Activated CD8-positive, alpha-beta memory T cell treated with anti-CD3 and anti-CD28 coated beads for 4 hours (primary cell): ENCODE measurements around the gene LPAR2.
"Not testable (repeated sequence)": the region's sequence is repeated elsewhere in the genome, so short reads cannot be mapped to it uniquely, and the experiment has no call there.

Experiments used
- DNase-seq, 2 donors: peaks; one replicate each; pipeline ENCODE4 v3.0.0-alpha.2; 2020; ENCODE audit warnings: low read depth in 2 of 2

Gene LPAR2

GRCh38 chr19:19627621-19628500 lies at the start of gene LPAR2:
Gene LPAR2, minus strand, starts transcription at chr19:19628220. Its CDS starts 945 bp downstream, at chr19:19627275.
- peak; percentile 45 to 60 for DNase-seq

GRCh38 chr19:19677579-19677978 lies 49.6 kb upstream of the LPAR2 start:
- no peak for DNase-seq

GRCh38 chr19:19674315-19674714 lies 46.3 kb upstream of the LPAR2 start:
- DNase-seq, result no peak

GRCh38 chr19:19672816-19673215 lies 44.8 kb upstream of the LPAR2 start:
- no peak for DNase-seq

- no peak for DNase-seq
Observed at GRCh38 chr19:19670070-19670551, 42.1 kb upstream of the LPAR2 start.

GRCh38 chr19:19668230-19669012 lies 40.4 kb upstream of the LPAR2 start, which contains the start of gene ZNF101:
Gene ZNF101, plus strand, starts transcription at chr19:19668839. Its CDS starts 125 bp downstream, at chr19:19668964.
- DNase-seq, result peak; percentile 86 to 88

GRCh38 chr19:19665420-19665948 lies 37.5 kb upstream of the LPAR2 start:
- not testable (repeated sequence) for DNase-seq

- peak; percentile 83 to 94 for DNase-seq
Observed at GRCh38 chr19:19663256-19664120, 35.5 kb upstream of the LPAR2 start, which contains the start of gene ATP13A1. Gene ATP13A1, minus strand, starts transcription at chr19:19663676. Its CDS starts 10 bp downstream, at chr19:19663666.

- no peak for DNase-seq
Observed at GRCh38 chr19:19662871-19663255, 34.8 kb upstream of the LPAR2 start.

GRCh38 chr19:19662344-19662743 lies 34.3 kb upstream of the LPAR2 start:
- DNase-seq, result no peak

- no peak for DNase-seq
Observed at GRCh38 chr19:19661675-19662251, 33.7 kb upstream of the LPAR2 start.

GRCh38 chr19:19661141-19661674 lies 33.2 kb upstream of the LPAR2 start:
- no peak for DNase-seq

- no peak for DNase-seq
Observed at GRCh38 chr19:19659646-19660245, 31.7 kb upstream of the LPAR2 start.

GRCh38 chr19:19657397-19657783 lies 29.4 kb upstream of the LPAR2 start:
- DNase-seq, result no peak

GRCh38 chr19:19656451-19657396 lies 28.7 kb upstream of the LPAR2 start:
- DNase-seq, result no peak

GRCh38 chr19:19655641-19656343 lies 27.8 kb upstream of the LPAR2 start:
- DNase-seq, result no peak

- DNase-seq, result no peak
Observed at GRCh38 chr19:19655051-19655594, 27.1 kb upstream of the LPAR2 start.

- no peak for DNase-seq
Observed at GRCh38 chr19:19654441-19654840, 26.4 kb upstream of the LPAR2 start.
